Raji (cell line): ENCODE measurements around the gene SYNJ1.

Experiments
- POLR2A ChIP-seq: IDR thresholded peaks from 2 replicates; pipeline ENCODE4 v1.6.1; 2011; ENCODE audit warnings: low read depth, low read length, control low read depth; ENCODE audit not compliant: insufficient read depth

The SYNJ1 gene

GRCh38 chr21:32727687-32728455 lies at the start of gene SYNJ1:
Gene SYNJ1 (minus strand): TSS chr21:32728013. CDS start chr21:32726895, 1,118 bp downstream.
- TF ChIP-seq POLR2A = peak; percentile 61

- TF ChIP-seq POLR2A = no peak
Measured at GRCh38 chr21:32777269-32777668, 49.5 kb upstream of the SYNJ1 start.

- TF ChIP-seq POLR2A = no peak
Measured at GRCh38 chr21:32776743-32777142, 48.9 kb upstream of the SYNJ1 start.

- TF ChIP-seq POLR2A = no peak
Measured at GRCh38 chr21:32772281-32773047, 44.7 kb upstream of the SYNJ1 start.

GRCh38 chr21:32770871-32771523 lies 43.2 kb upstream of the SYNJ1 start:
- no peak for TF ChIP-seq POLR2A

- no peak for TF ChIP-seq POLR2A
Measured at GRCh38 chr21:32768530-32768929, 40.7 kb upstream of the SYNJ1 start.

- TF ChIP-seq POLR2A = no peak
Measured at GRCh38 chr21:32765058-32765457, 37.2 kb upstream of the SYNJ1 start.

- TF ChIP-seq POLR2A = no peak
Measured at GRCh38 chr21:32764186-32764585, 36.4 kb upstream of the SYNJ1 start.

GRCh38 chr21:32757804-32758203 lies 30.0 kb upstream of the SYNJ1 start:
- no peak for TF ChIP-seq POLR2A

- TF ChIP-seq POLR2A = no peak
Measured at GRCh38 chr21:32756096-32756495, 28.3 kb upstream of the SYNJ1 start.

GRCh38 chr21:32753818-32754585 lies 26.2 kb upstream of the SYNJ1 start:
- TF ChIP-seq POLR2A = no peak

GRCh38 chr21:32750405-32750804 lies 22.6 kb upstream of the SYNJ1 start:
- no peak for TF ChIP-seq POLR2A

- no peak for TF ChIP-seq POLR2A
Measured at GRCh38 chr21:32749662-32750061, 21.8 kb upstream of the SYNJ1 start.

- TF ChIP-seq POLR2A = no peak
Measured at GRCh38 chr21:32748529-32748928, 20.7 kb upstream of the SYNJ1 start.

- no peak for TF ChIP-seq POLR2A
Measured at GRCh38 chr21:32747396-32747795, 19.6 kb upstream of the SYNJ1 start.
